HG03095 (cell line): ENCODE data around the gene RBM8A.
A peak's percentile ranks its signal among the peaks of the same experiment; 100 is the strongest.
"Not testable (repeated sequence)": the region's sequence is repeated elsewhere in the genome, so short reads cannot be mapped to it uniquely, and the experiment has no call there.

ENCODE experiments used
- ATAC-seq: cut with Tn5 transposase; IDR thresholded peaks from one replicate; pipeline ENCODE4 v1.9.1; 2021; ENCODE audit warnings: moderate library complexity; ENCODE audit not compliant: unreplicated experiment

The RBM8A gene

DNA sequence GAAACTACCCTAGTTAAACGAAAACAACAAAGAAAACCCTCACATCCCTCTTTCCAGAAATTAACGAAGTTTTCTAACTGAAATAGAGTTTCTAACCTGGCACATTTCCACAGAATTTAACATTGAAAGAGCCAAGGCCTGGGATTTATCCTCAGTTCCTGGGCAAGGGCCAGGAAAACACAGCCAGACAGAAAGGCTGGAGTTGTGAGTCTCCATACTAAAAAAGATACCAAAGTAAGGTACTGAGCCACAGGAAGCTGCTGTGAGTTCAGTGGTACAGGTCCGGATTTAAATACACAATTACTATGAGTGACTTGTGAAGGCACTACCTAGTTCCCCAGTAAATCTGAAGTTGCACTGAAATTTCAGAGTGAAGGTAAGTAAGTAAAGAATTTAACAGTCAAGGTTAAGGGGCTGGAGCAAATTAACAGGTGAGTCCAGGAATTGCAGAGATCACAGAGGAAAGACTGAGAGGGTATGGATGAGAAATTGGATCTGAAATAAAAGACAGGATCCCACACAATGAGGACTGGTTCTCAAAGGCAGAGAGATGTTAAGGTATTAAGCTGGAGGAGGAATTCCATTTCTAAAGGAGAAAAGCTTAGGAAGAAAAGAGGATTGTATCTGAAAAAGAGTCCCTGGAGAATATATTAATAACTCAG, 29.6 kb upstream of the RBM8A start:
- no peak for ATAC-seq

DNA sequence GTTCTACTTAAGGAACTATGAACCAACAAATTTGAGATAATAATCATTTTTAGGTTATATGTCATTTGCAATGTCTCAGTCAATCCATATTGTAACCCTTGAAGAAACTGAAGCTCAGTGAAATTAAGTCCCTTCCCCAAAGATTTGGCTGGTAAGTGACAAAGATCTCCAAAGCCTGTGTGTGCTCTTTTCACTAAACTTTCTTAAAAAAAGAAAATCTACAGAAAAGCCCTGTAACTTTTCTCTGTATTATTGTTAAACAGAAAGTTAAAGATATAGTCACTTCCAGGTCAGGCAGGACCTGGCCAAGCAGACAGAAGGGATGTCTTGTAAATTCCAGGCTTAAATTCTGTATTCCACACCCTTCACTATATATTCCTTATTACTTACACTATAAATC, 29.1 kb upstream of the RBM8A start:
- no peak for ATAC-seq

DNA sequence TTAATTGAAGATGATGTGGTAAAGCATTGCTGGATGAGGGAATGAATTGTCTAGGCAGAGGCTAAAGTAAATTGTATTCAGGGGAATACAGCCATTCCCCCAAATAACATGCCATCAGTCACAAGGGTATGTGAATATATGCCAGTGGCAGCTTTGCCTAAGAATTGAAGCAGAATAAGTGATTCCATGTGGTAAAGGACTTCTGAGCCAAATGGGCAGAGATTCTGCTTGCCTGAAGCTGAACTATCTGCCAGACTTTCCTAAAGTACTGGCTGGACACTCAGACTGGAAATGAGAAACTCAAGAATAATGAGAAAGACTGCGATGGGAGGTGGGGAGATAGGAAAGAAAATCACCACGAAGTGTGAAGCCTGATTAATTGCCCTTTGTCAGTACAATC, 28.2 kb upstream of the RBM8A start:
- ATAC-seq = no peak

DNA sequence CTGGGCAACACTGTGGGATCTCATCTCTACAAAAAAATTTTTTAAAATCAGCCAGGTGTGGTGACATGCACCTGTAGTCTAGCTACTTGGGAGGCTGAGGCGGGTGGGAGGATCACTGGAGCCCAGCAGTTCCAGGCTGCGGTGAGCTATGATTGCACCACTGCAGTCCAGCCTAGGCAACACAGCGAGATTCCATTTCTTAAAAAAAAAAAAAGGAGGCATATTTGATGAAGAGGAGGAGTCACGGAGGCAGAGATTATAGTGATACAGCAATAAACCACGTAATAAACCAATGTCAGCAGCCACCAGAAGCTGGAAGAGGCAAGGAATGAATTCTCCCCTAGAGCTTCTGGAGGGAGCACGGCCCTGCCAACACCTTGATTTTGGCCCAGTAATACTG, 26.6 kb upstream of the RBM8A start:
- no peak for ATAC-seq

DNA sequence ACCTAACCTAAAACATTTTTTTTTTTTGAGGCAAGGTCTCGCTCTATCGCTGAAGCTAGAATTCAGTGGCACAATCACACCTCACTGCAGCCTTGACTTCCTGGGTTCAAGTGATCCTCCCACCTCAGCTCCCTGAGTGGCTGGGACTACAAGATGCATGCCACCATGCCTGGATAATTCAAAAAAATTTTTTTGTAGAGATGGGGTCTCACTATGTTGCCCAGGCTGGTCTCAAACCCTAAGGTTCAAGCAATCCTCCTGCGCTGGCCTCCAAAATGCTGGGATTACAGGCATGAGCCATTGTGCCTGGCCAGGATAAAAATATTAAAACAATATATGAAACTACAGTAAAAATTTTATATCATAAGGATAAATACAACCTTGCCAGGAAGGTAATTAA, 25.6 kb upstream of the RBM8A start:
- ATAC-seq = no peak

DNA sequence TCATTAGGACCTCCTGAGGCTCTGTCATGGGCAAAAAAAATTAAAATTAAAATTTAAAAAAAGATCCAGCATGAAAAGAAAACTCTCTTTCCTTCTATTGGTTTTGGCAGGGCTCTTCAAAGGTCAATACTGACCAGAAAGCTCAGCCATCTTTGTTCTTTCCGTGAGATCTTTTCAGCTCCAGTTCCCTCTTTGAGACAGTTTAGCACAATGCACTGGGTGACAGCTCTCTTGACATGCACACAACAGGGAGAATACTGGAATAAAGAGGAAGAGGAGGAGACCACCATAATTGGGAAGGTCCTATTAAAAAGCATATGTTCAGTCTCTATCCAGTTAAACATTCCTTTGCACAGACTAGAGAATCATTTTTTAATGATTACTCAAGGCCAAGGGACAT, 24.2 kb upstream of the RBM8A start:
- ATAC-seq = no peak

DNA sequence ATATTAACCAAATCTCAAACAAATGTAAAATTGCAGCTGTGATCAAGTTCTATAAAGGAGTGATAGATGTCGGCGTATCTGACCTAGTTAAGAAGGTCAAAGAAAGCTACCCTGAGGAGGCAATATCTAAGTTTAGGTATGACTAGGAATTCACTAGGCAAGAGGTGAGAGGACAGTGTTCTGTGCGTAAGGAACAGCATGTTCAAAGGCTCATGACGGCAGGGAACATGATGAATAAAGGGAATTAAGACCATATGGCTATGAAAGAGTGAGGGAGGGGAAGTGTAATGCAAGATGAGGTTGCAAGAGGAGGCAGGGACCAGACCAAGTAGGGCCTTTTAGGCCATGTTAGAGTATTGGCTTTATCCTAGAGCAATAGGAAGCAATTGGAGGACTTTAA, 21.9 kb upstream of the RBM8A start:
- no peak for ATAC-seq

DNA sequence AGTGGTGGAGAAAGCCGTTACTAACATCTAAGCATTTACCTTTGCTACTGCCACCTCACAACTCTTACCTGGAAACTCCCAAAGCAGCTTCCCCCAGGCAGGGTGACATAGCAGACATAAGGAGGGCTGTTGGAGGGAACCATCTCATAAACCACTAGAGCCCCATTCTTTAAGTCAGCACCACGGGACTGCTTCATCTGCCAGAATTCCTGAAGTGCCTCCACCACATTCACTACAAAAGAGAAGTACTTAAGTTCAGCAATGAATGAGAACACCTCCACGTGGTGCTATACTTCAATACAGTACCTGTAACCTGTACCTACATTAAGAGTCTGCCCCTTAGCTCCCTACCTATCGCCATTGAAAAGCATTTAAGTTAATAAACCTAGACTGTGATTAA, 20.3 kb upstream of the RBM8A start:
- no peak for ATAC-seq

DNA sequence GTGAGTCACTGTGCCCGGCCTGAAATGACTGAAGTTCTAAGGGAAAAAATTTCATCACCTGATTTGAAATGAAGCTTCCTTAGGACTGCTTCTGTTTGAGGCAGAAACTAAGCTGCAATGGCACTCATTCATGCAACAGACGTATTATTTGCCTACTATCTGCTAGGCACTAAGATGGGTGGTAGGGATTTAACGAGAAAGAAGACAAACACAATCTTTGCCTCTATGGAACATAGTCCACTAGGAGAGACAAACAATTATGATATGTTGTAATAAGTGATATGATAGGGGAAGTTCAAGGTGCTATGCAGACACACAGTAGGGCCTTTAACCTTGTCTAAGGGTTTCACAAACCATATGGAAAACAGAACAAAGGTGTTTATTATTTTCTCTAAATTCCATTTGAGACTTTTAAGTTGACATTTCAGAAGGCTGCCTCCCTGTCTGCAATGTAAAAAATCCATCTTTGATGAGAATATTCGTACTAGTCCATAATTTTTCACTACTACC, 19.2 kb upstream of the RBM8A start:
- no peak for ATAC-seq

DNA sequence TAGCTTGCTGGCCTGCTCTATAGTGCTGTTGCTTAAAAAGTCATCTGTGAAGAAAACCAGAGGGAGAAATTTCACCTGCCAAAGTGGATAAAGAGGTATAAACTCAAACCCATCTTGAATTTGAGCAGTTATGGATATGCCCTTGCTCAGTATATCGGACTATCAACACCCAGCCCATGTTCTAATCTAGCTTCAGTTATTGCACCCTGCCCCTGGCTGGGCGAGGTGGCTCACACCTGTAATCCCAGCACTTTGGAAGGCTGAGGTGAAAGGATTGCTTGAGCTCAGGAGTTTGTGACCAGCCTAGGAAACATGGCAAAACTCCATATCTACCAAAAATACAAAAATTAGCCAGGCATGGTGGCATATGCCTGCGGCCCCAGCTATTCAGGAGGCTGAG, 17.2 kb upstream of the RBM8A start:
- ATAC-seq = no peak

DNA sequence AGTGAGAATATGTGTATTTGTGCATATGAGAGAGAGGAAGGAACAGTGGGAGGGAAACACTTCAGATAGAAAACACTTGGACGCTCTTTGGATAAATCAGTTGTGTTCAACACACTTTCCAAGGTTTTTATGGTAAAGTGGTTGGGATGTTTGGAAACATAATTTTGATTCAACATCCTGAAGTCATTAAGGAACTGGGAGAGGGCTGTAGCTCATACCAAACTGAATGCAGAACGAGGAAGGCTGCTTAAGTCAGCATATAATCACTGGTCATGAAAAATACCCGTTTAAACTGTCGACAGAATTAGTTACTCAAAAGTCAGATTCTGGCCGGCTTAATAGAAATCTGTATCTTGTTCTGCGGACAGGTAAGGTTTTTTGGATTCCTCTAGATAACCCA, 15.6 kb upstream of the RBM8A start:
- no peak for ATAC-seq

DNA sequence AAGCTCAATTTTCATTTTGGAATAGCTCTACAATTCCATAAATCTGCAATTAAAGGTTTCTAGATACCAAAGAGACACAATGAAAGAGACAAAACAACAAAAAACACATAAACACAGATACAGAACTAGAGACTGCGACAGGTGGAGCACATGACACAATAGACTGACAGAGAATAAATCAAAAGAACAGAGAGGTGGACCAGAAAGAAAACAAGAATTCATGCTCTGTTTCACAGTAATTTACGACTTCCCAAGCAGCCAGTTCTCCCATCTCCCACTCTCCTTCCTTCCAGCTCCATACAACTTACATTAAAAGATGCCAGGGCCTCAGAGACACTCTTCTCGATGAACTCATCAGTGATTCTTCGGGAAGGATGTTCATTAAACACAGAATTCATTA, 15.1 kb upstream of the RBM8A start:
- ATAC-seq = no peak

DNA sequence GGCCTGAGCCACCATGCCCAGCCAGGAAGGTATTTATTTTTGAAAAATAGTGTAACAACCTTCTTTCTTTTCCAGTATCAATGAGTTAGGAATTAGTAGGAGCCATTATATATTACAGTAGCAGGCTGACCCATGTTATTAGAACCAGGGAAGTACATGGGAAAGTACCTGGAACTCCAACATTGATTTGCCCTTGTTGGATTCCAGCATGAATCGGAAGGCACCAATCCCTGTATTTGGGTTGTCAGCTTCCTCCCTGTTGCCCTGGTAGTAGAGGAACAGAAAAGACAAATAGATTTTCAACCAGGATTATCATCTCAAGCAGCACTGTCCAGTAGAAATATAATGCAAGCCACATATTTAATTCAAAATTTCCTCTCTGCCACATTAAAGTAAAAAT, 10.2 kb upstream of the RBM8A start:
- ATAC-seq = no peak

DNA sequence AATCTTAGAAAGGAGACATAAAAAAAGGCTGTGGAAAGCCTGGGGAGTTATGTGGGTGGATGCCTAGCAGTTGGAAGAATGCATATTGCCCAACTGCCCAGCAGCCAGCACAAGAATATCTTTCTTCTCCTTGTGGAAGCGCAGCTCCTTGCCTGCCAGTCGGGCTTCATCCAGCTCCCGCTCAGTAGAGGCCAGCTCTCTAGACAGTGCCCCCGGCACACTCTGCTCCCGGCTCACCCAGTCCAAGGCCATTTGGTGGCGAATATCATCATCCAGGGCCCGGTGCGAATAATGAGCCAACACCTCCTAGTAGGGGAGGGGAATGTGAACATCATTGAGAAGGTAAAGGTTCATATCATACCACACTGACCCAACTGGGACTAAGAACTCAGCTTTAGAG, 9.0 kb upstream of the RBM8A start:
- no peak for ATAC-seq

DNA sequence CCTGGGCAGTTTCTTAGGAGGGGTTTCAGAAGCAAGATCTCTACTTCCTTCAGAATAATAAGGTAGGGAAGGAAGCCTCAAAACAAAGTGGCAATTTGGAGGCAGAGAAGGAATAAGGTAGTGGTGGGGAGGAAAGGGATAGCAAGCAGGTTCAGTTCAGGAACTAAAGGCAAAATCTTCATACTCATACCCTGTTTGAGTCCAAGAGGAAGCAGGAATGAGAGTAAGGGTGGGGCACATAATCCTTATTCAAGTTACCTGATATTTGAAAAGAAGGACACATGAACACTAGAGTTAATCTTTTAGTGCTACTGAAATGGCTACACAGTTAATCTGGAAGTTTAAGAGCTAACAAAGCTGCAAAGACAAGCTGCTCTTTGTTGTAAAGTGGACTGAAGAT, 8.4 kb upstream of the RBM8A start:
- ATAC-seq = no peak

DNA sequence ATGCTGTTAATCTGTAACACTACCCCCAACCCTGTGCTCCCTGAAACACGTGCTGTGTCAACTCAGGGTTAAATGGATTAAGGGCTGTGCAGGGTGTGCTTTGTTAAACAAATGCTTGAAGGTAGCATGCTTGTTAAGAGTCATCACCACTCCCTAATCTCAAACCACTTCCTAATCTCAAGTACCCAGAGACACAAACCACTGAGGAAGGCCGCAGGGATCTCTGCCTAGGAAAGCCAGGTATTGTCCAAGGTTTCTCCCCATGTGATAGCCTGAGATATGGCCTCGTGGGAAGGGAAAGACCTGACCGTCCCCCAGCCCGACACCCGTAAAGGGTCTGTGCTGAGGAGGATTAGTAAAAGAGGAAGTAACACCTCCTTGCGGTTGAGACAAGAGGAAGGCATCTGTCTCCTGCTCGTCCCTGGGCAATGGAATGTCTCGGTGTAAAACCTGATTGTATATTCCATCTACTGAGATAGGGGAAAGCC, 5.3 kb upstream of the RBM8A start:
- not testable (repeated sequence) for ATAC-seq

DNA sequence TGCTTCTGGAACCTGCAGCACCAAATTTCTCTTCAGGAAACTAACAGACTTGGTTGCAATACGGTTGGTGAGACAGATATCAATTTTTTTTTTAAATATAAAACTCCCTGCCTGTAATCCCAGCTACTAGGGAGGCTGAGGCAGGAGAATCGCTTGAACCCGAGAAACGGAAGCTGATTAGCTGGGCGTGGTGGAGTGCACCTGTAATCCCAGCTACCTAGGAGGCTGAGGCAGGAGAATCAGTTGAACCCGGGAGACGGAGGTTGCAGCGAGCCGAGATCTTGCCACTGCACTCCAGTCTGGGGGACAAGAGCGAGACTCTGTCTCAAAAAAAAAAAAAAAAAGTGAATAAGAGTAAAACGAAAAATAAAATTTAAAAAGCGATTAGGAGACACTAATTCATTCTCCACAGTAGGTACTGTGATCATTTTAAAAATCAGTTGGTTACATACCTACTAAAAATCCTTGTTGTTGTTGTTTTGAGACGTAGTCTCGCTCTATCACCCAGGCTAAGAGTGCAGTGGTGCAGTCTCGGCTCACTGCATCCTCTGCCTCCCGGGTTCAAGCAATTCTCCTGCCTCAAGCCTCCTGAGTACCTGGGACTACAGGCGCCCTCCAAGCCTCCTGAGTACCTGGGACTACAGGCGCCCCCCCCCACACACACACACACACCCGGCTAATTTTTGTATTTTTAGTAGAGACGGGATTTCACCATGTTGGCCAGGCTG, 796 bp upstream of the RBM8A start:
- no peak for ATAC-seq

DNA sequence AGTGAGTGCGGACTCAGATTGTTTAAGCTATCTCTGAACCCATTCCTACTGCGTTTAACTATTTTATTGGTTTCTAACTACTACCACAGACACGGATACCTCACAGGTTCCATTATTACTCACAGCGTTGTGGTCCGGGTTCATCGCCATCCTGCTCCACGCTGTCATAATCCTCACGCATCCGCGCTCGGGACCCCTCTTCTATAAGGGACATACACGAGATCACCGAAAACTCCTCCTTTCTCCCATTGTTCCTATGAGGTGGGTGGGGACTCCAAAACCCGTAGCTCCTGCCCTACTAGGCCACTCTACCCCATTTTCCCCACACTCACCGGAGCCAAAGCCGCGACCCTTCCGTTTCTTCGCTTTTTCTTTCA, 610 bp downstream of the RBM8A start:
- no peak for ATAC-seq

DNA sequence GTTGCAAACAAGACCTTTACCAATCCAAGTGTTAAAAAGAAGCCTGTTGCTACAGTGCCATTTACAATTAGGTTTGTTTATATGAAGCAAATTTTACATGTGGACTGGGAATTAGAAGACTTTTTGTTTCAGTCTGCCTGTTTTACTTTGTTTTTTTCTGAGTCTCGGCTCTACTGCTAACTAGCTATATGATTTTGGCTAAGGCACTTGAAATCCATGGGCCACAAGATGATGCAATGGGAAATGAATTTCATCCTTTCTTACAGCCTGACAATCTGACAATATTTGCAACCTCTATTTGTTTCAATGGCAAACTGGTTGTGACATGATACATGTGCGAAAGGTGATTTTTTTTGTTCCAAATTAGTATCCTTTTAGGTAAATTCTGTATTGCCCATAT, 5.0 kb downstream of the RBM8A start:
- no peak for ATAC-seq

DNA sequence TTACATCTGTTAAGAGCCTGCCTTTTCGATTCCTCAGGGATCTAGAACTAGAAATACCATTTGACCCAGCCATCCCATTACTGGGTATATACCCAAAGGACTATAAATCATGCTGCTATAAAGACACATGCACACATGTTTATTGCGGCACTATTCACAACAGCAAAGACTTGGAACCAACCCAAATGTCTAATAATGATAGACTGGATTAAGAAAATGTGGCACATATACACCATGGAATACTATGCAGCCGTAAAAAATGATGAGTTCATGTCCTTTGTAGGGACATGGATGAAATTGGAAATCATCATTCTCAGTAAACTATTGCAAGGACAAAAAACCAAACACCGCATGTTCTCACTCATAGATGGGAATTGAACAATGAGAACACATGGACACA, 7.0 kb downstream of the RBM8A start:
- not testable (repeated sequence) for ATAC-seq

DNA sequence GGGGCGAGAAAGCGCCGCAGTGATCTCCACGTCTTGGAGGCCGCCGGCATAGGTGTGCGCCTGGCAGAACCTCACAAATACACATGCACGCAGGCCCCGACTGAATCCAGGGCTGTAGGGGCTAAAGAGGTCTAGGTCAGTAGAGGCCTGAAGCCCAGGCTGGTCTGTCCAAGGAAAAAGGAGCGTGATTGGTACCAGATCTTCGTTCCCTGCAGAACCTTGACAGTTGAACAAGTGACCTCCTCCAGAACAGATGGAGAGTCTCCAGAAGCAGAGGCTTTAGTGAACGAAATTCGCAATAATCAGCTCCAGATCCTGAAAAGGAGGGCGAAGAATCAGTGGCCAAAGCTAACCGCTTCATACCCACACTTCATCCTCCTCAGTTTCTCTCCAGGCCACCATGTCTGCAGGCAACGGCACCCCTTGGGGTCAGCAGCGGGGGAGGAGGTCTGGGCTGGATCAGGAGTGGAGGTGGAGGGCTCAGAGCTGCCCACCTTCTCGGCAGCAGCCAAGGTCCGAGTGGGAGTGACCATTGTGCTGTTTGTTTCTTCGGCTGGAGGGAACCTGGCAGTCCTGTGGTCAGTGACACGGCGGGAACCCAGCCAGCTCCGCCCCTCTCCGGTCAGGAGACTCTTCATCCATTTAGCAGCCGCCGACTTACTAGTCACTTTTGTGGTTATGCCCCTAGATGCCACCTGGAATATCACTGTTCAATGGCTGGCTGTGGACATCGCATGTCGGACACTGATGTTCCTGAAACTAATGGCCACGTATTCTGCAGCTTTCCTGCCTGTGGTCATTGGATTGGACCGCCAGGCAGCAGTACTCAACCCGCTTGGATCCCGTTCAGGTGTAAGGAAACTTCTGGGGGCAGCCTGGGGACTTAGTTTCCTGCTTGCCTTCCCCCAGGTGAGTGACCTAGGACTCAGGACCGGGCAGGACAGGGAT, 8.0 kb downstream of the RBM8A start:
- ATAC-seq = peak; percentile 80
